Progenitor cell of endocrine pancreas (in vitro differentiated cells): ENCODE data around the gene POTEI. TPM values are rescaled to one million over a fixed set of nuclear protein-coding genes. Genes with fewer than 3 reads are reported as not detected.
"Not testable (repeated sequence)": the region's sequence is repeated elsewhere in the genome, so short reads cannot be mapped to it uniquely, and the experiment has no call there.

Source experiments
- DNase-seq: peaks from one replicate; pipeline ENCODE4 v3.0.0; 2021; ENCODE audit warnings: low spot score; ENCODE audit not compliant: unreplicated experiment
- H3K27ac Mint-ChIP-seq: 2 replicates; pipeline ENCODE4 v1.8.0; 2021; ENCODE audit warnings: mild to moderate bottlenecking, moderate library complexity, mixed read lengths
- H3K27me3 Mint-ChIP-seq: 2 replicates; pipeline ENCODE4 v1.8.0; 2021; ENCODE audit warnings: mixed read lengths
- H3K36me3 Mint-ChIP-seq: 2 replicates; pipeline ENCODE4 v1.8.0; 2022; ENCODE audit warnings: mixed read lengths; ENCODE audit not compliant: insufficient read depth
- H3K4me1 Mint-ChIP-seq: 2 replicates; pipeline ENCODE4 v1.8.0; 2021; ENCODE audit warnings: low read depth, mixed read lengths
- H3K4me3 Mint-ChIP-seq: 2 replicates; pipeline ENCODE4 v1.8.0; 2021; ENCODE audit warnings: low read depth, mild to moderate bottlenecking, moderate library complexity, mixed read lengths
- H3K9me3 Mint-ChIP-seq: 2 replicates; pipeline ENCODE4 v1.8.0; 2021; ENCODE audit warnings: low read depth, mixed read lengths
- long read RNA-seq: library from polyadenylated mRNA; unstranded; transcript quantifications from one replicate; pipeline ENCODE4 v2.0.0, GENCODE V29; 2020
- total RNA-seq: library from RNA; stranded (reverse); gene quantifications from 2 replicates; pipeline ENCODE4 v1.2.1, GENCODE V29; 2021

Gene POTEI
- 4.9 and 5.6 TPM in 2 replicates for total RNA-seq
- long read RNA-seq, result 0 reads

- H3K9me3 Mint-ChIP-seq, result not testable (repeated sequence)
Measured at GRCh38 chr2:130509228-130509627, at the start of gene POTEI. Gene POTEI, minus strand, starts transcription at chr2:130509328. Its CDS starts 93 bp downstream, at chr2:130509235.

GRCh38 chr2:130556441-130556840 is 47.3 kb upstream of the POTEI start:
- H3K27ac Mint-ChIP-seq, H3K9me3 Mint-ChIP-seq, H3K4me3 Mint-ChIP-seq, H3K4me1 Mint-ChIP-seq, DNase-seq, H3K27me3 Mint-ChIP-seq, H3K36me3 Mint-ChIP-seq: not testable (repeated sequence)

More at GRCh38 chr2:130509228-130509627, at the start of gene POTEI:
- not testable (repeated sequence) for H3K4me1 Mint-ChIP-seq, H3K4me3 Mint-ChIP-seq, H3K27me3 Mint-ChIP-seq, DNase-seq, H3K27ac Mint-ChIP-seq, H3K36me3 Mint-ChIP-seq

- not testable (repeated sequence) for H3K36me3 Mint-ChIP-seq, H3K9me3 Mint-ChIP-seq
Measured at GRCh38 chr2:130554178-130554577, 45.0 kb upstream of the POTEI start.

GRCh38 chr2:130549475-130549874 is 40.3 kb upstream of the POTEI start:
- not testable (repeated sequence) for H3K27me3 Mint-ChIP-seq, H3K9me3 Mint-ChIP-seq, H3K4me1 Mint-ChIP-seq, H3K36me3 Mint-ChIP-seq, H3K27ac Mint-ChIP-seq, H3K4me3 Mint-ChIP-seq, DNase-seq

More at GRCh38 chr2:130554178-130554577, 45.0 kb upstream of the POTEI start:
- H3K27me3 Mint-ChIP-seq, DNase-seq, H3K4me1 Mint-ChIP-seq, H3K27ac Mint-ChIP-seq, H3K4me3 Mint-ChIP-seq: not testable (repeated sequence)

GRCh38 chr2:130548418-130548817 is 39.3 kb upstream of the POTEI start:
- H3K4me1 Mint-ChIP-seq, DNase-seq, H3K4me3 Mint-ChIP-seq, H3K27ac Mint-ChIP-seq, H3K27me3 Mint-ChIP-seq, H3K36me3 Mint-ChIP-seq, H3K9me3 Mint-ChIP-seq: not testable (repeated sequence)

- not testable (repeated sequence) for H3K27ac Mint-ChIP-seq, H3K4me3 Mint-ChIP-seq, H3K4me1 Mint-ChIP-seq, DNase-seq, H3K27me3 Mint-ChIP-seq, H3K9me3 Mint-ChIP-seq, H3K36me3 Mint-ChIP-seq
Measured at GRCh38 chr2:130544978-130545377, 35.9 kb upstream of the POTEI start.

- H3K36me3 Mint-ChIP-seq, DNase-seq, H3K27me3 Mint-ChIP-seq, H3K4me3 Mint-ChIP-seq, H3K9me3 Mint-ChIP-seq, H3K4me1 Mint-ChIP-seq, H3K27ac Mint-ChIP-seq: not testable (repeated sequence)
Measured at GRCh38 chr2:130543785-130544528, 34.8 kb upstream of the POTEI start.

- H3K36me3 Mint-ChIP-seq, H3K27ac Mint-ChIP-seq, H3K4me1 Mint-ChIP-seq, H3K27me3 Mint-ChIP-seq, H3K4me3 Mint-ChIP-seq, H3K9me3 Mint-ChIP-seq, DNase-seq: not testable (repeated sequence)
Measured at GRCh38 chr2:130542789-130543188, 33.7 kb upstream of the POTEI start.

- H3K27ac Mint-ChIP-seq, H3K9me3 Mint-ChIP-seq, H3K27me3 Mint-ChIP-seq, H3K36me3 Mint-ChIP-seq, DNase-seq, H3K4me1 Mint-ChIP-seq, H3K4me3 Mint-ChIP-seq: not testable (repeated sequence)
Measured at GRCh38 chr2:130538271-130538670, 29.1 kb upstream of the POTEI start.

- not testable (repeated sequence) for H3K27me3 Mint-ChIP-seq
Measured at GRCh38 chr2:130536654-130537053, 27.5 kb upstream of the POTEI start.

GRCh38 chr2:130531672-130532071 is 22.5 kb upstream of the POTEI start:
- DNase-seq, H3K27me3 Mint-ChIP-seq, H3K4me3 Mint-ChIP-seq, H3K36me3 Mint-ChIP-seq, H3K4me1 Mint-ChIP-seq, H3K9me3 Mint-ChIP-seq, H3K27ac Mint-ChIP-seq: not testable (repeated sequence)

More at GRCh38 chr2:130536654-130537053, 27.5 kb upstream of the POTEI start:
- not testable (repeated sequence) for H3K27ac Mint-ChIP-seq, H3K4me1 Mint-ChIP-seq, H3K9me3 Mint-ChIP-seq, DNase-seq, H3K4me3 Mint-ChIP-seq, H3K36me3 Mint-ChIP-seq

- H3K27me3 Mint-ChIP-seq, H3K9me3 Mint-ChIP-seq, H3K4me3 Mint-ChIP-seq, H3K27ac Mint-ChIP-seq, H3K4me1 Mint-ChIP-seq, H3K36me3 Mint-ChIP-seq, DNase-seq: not testable (repeated sequence)
Measured at GRCh38 chr2:130531225-130531624, 22.1 kb upstream of the POTEI start.

GRCh38 chr2:130530212-130530611 is 21.1 kb upstream of the POTEI start:
- DNase-seq, H3K4me3 Mint-ChIP-seq, H3K27ac Mint-ChIP-seq, H3K4me1 Mint-ChIP-seq, H3K27me3 Mint-ChIP-seq, H3K9me3 Mint-ChIP-seq, H3K36me3 Mint-ChIP-seq: not testable (repeated sequence)

- H3K4me1 Mint-ChIP-seq, H3K27me3 Mint-ChIP-seq, H3K36me3 Mint-ChIP-seq, H3K9me3 Mint-ChIP-seq, H3K27ac Mint-ChIP-seq, H3K4me3 Mint-ChIP-seq, DNase-seq: not testable (repeated sequence)
Measured at GRCh38 chr2:130529545-130529944, 20.4 kb upstream of the POTEI start.
